Melanocyte of skin (primary cell): Measurements from ENCODE around the gene SBSN. TPM values are rescaled to one million over a fixed set of nuclear protein-coding genes. Genes with fewer than 3 reads are reported as not detected.

Experiments
- total RNA-seq, 2 donors: library from RNA; depleted of rRNA; stranded (reverse); fragments of >200 nt; gene quantifications; 2 replicates each; pipeline ENCODE4 v1.2.3, GENCODE V29; 2012

SBSN gene, protein sequence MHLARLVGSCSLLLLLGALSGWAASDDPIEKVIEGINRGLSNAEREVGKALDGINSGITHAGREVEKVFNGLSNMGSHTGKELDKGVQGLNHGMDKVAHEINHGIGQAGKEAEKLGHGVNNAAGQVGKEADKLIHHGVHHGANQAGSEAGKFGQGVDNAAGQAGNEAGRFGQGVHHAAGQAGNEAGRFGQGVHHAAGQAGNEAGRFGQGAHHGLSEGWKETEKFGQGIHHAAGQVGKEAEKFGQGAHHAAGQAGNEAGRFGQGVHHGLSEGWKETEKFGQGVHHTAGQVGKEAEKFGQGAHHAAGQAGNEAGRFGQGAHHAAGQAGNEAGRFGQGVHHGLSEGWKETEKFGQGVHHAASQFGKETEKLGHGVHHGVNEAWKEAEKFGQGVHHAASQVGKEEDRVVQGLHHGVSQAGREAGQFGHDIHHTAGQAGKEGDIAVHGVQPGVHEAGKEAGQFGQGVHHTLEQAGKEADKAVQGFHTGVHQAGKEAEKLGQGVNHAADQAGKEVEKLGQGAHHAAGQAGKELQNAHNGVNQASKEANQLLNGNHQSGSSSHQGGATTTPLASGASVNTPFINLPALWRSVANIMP
- under 1 TPM in 1 of 2 donors, not detected in 1; under 0.01 TPM for total RNA-seq

DNA sequence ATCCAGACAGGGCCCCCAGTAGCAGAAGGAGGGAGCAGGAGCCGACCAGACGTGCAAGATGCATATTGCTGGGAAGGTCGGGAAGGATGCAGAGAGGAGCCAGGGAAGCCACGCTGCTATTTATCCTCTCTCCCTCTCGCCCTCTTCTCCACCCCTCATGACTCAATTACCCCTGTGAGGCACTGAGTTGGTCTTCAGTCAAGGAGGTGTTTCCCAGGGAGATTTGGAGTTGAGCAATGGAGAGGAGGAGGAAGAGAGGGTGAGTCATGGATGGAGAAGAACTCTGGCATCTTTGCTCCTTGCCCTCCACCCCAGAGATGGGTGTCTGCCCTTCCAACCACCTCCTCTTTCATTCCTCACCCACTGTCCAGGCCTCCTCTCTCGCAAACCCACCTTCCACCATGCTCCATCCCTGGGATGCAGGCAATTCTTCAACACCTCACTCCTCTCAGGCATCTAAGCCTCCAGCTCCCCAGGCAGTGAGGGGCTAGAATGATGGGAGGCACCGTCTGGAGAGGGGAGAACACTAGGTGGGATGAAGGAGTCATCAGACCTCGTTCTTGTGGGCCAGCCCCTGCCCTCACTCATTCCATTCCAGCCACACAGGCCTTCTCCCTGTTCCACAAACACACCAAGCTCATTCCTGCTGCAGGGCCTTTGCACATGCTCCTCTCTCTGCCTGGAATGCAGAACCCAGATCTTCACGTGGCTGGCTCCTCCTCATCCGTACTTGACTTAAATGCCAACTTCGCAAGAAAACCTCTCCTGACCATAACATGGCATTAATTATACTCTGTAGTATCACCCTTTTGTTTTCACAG lies at the start of gene SBSN:
TSS of gene SBSN (minus strand) at position 94 of the 821 bp plus-strand sequence. CDS start at position 64, 30 bp downstream.

DNA sequence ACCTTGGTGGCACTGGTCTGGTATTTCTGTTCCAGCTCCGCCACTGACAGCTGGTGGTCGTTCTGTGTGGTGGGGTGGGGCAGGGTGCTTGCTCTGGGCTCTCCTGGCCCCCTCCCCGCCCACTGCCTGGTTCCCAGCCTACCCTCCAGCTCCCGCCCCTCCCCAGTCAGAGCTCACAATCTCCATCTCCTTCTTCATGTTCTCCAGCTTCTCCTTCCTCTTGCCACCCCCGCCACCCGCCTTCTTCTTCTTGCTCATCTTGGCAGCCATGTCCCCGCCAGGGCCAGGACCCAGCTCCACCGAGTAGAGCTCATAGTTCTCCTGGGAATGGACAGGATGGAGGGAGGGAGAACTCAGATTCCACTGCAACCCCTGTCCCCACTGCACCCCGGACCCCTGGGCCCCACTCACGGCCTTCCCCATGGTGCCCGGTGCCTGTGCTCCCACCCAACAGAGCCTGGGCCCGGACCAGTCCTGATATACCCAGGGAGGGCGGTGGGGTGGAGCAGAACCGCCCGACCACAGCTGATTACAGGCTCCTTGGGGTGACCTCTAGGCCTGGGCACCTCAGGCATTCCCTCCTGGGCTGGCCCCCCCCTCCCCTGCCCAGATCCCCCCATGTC lies 35.2 kb upstream of the SBSN start, which contains the start of gene ATP4A:
TSS of gene ATP4A (minus strand) at position 452 of the 623 bp plus-strand sequence. CDS start at position 423, 29 bp downstream.

DNA sequence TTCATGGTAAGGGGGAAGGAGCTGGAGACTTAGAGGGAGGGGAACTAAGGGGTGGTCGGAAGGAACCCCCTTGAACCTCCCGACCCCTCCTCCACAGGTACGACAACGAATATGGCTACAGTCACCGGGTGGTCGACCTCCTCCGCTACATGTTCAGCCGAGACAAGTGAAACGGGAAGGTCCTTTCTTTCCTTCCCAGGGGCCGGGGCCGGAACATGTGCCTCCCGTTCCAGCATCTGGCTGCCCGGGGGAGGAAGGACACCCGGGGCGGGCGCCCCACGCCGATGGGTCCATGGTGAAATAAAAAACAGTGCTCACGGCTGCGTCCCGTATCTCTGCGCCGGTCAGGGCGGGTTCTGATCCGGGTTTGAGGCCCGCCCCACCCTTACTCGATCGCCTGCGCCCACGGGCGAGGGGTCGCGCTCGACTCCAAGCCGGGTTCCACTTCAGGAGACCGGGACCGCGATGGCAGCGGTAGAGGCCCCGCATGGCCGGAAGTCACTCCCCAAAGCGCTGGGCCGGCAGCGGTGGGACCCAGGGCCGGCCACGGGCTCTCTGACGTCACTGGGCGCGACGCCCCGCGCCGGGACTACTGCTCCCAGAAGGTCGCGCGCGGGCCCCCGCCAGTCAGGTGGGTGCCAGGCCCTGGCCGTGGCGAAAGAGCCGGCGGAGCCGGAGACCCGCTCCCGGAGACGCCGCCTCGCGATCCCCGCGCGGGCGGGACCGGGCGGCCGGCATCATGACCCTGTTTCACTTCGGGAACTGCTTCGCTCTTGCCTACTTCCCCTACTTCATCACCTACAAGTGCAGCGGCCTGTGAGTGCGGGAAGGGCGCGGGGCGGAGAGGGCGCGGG lies 17.1 kb upstream of the SBSN start, which contains the start of gene TMEM147:
TSS of gene TMEM147 (plus strand) at position 626 of the 854 bp plus-strand sequence. CDS start at position 740, 114 bp downstream.

DNA sequence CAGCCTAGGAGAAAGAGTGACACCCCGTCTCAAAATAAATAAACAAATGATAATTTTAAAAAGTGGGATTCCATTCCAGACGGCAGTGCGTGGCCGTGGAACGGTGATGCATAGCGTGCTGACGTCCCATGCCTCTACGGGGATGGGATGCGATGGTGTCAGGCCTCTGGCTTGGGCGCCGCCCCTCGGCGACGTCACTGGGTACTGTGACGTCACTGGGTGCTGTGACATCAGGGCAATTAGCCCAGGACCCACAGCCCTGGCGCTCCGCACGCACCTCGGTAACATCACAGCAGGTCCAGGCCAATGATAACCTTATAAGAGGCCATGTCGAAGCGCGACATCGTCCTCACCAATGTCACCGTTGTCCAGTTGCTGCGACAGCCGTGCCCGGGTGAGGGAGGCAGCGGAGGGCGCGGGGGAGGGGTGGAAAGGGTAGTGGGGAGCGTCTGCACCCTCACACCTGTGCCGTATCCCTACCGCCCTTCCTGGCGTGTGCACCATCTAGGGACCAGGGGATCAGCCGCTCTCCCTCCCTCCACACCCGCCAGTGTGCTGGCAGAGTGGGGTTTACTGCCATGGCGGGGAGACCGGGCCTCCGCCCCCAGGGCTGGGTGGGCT lies 5.2 kb upstream of the SBSN start, which contains the start of gene GAPDHS:
TSS of gene GAPDHS (plus strand) at position 256 of the 621 bp plus-strand sequence. CDS start at position 328, 72 bp downstream.

DNA sequence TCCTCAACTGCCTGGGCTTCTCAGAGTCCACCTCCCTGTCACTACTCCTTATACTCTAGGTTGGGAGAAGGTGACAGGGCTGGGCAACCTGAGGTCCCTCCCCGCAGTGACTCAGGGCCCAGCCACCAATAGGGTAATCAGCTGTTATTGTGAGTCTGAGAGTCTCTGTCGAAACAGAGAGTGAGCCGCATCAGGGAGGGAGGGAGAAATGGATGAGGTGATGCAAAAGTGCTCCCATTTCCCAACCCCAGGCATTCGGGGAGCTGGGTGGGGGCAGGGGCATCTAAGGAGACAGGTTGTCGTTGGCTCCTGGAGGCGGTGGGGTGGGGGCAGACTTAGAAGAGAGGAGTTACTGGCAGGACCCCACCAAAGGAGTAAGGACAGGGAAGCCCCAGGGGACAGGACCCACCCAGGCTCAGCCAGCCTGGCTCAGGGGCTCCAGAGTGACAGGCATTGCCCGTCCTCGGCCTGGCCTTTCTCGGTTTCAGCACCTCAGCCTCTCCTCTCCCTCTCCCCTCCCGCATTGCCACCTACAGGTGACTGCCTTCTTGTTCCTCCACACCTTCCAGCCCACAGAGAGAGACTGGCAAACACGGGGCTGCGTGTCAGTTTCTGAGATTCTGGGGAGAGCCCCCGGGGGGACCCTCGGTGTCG lies 14.4 kb downstream of the SBSN start, which contains the start of gene DMKN:
TSS of gene DMKN (minus strand) at position 22 of the 654 bp plus-strand sequence. CDS start 174 bp downstream, outside the sequence.

DNA sequence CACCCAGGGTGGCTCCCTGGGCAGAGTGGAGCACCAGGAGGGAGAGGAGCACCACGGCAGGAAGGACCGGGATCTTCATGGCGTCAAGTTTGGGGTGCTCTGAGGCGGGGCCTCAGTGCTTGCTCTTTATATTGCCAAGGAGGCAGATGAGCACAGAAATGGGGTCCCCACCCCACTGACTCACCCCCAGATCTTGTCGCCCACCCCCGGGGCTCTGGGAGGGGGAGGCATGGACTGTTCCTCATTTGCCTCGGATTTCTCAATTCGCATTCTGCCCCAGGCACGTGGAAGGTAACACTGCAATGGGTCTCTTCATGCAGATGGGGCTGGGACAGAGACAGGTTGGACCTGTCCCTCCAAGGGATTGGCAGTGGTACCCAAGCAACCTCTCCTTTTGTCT lies 37.7 kb downstream of the SBSN start, which contains the start of gene KRTDAP:
TSS of gene KRTDAP (minus strand) at position 101 of the 400 bp plus-strand sequence. CDS start at position 79, 22 bp downstream.

Other genes with a start within 250 kb of the SBSN start
- gene HAMP, start 245.8 kb downstream of the SBSN start, total RNA-seq: under 1 TPM; under 0.01 TPM
- not detected for gene MAG, start 236.2 kb downstream of the SBSN start, total RNA-seq
- gene CD22, start 199.1 kb downstream of the SBSN start, total RNA-seq: under 1 TPM in 1 of 2 donors, not detected in 1; 0.33 TPM
- gene FFAR1, start 180.4 kb downstream of the SBSN start, total RNA-seq: not detected
- gene FFAR3, start 169.9 kb downstream of the SBSN start, total RNA-seq: not detected
- not detected for gene GPR42, start 157.2 kb downstream of the SBSN start, total RNA-seq
- under 1 TPM in 1 of 2 donors, not detected in 1; 0.69 TPM for gene FFAR2, start 80.1 kb downstream of the SBSN start, total RNA-seq
- gene KRTDAP, start 37.8 kb downstream of the SBSN start, total RNA-seq: not detected
- 1 to 10 TPM; 2.0 to 6.2 TPM for gene DMKN, start 14.7 kb downstream of the SBSN start, total RNA-seq
- 10 to 100 TPM in 1 of 2 donors, 1 to 10 TPM in 1; 5.9 to 10.3 TPM for gene GAPDHS, start 5.1 kb upstream of the SBSN start, total RNA-seq
- gene TMEM147, start 17.3 kb upstream of the SBSN start, total RNA-seq: 100 to 1,000 TPM; 118 to 126 TPM
- not detected for gene ATP4A, start 35.3 kb upstream of the SBSN start, total RNA-seq
- not detected for gene PMIS2, start 57.9 kb upstream of the SBSN start, total RNA-seq
- gene HAUS5, start 84.4 kb upstream of the SBSN start, total RNA-seq: 10 to 100 TPM in 1 of 2 donors, 1 to 10 TPM in 1; 6.5 to 11.3 TPM
- gene RBM42, start 100.7 kb upstream of the SBSN start, total RNA-seq: 10 to 100 TPM; 58.5 to 63.6 TPM
- under 1 TPM in 1 of 2 donors, not detected in 1; 0.33 TPM for gene ETV2, start 113.4 kb upstream of the SBSN start, total RNA-seq
- 100 to 1,000 TPM; 272 to 275 TPM for gene COX6B1, start 120.0 kb upstream of the SBSN start, total RNA-seq
- gene UPK1A, start 138.2 kb upstream of the SBSN start, total RNA-seq: not detected
- gene ZBTB32, start 176.2 kb upstream of the SBSN start, total RNA-seq: not detected
- gene KMT2B, start 189.7 kb upstream of the SBSN start, total RNA-seq: 1 to 10 TPM; 7.6 to 8.3 TPM
- 1 to 10 TPM in 1 of 2 donors, under 1 TPM in 1; 0.69 to 3.3 TPM for gene IGFLR1, start 214.1 kb upstream of the SBSN start, total RNA-seq
- 1 to 10 TPM; 2.8 to 6.0 TPM for gene U2AF1L4, start 217.1 kb upstream of the SBSN start, total RNA-seq
- 10 to 100 TPM; 14.8 to 19.3 TPM for gene PSENEN, start 217.3 kb upstream of the SBSN start, total RNA-seq
- gene LIN37, start 220.3 kb upstream of the SBSN start, total RNA-seq: 10 to 100 TPM; 11.0 to 13.1 TPM
- 1 to 10 TPM in 1 of 2 donors, under 1 TPM in 1; 0.67 to 1.7 TPM for gene HSPB6, start 228.7 kb upstream of the SBSN start, total RNA-seq
- 1 to 10 TPM; 5.5 to 9.0 TPM for gene PROSER3, start 229.9 kb upstream of the SBSN start, total RNA-seq
- 1 to 10 TPM; 1.3 to 7.9 TPM for gene ARHGAP33, start 247.3 kb upstream of the SBSN start, total RNA-seq